Fibroblast of villous mesenchyme (primary cell): ENCODE results near the gene FAF1. TPM values are rescaled to one million over a fixed set of nuclear protein-coding genes. Genes with fewer than 3 reads are reported as not detected.
A peak's percentile ranks its signal among the peaks of the same experiment; 100 is the strongest.

Source experiments
- DNase-seq: peaks from one replicate; pipeline ENCODE4 v3.0.0-alpha.2; 2010; ENCODE audit warnings: low read depth
- H3K4me3 ChIP-seq: 2 replicates; pipeline ENCODE4 v1.5.1; 2011; ENCODE audit warnings: low read depth, mild to moderate bottlenecking, low read length
- CTCF ChIP-seq: IDR thresholded peaks from 2 replicates; pipeline ENCODE4 v1.5.1; 2012; ENCODE audit warnings: low read depth, mild to moderate bottlenecking, low read length; ENCODE audit not compliant: insufficient read depth
- total RNA-seq: library from RNA; depleted of rRNA; stranded (reverse); fragments of >200 nt; gene quantifications from 2 replicates; pipeline ENCODE4 v1.2.3, GENCODE V29; 2012

FAF1 gene
- total RNA-seq, 1 donor, result 55.7 TPM

- DNase-seq, result no peak
- no peak overlapping the region for H3K4me3 ChIP-seq
- no peak for TF ChIP-seq CTCF
Observed at GRCh38 chr1:50462964-50463363, 497.1 kb downstream of the FAF1 start.

GRCh38 chr1:50458507-50458906 is 501.6 kb downstream of the FAF1 start:
- H3K4me3 ChIP-seq, result no peak overlapping the region
- no peak for TF ChIP-seq CTCF
- DNase-seq, result peak; percentile 14

- H3K4me3 ChIP-seq, result no peak overlapping the region
- TF ChIP-seq CTCF, result no peak
- no peak for DNase-seq
Observed at GRCh38 chr1:50454911-50455310, 505.2 kb downstream of the FAF1 start.

- TF ChIP-seq CTCF, result no peak
- no peak for DNase-seq
- H3K4me3 ChIP-seq, result no peak overlapping the region
Observed at GRCh38 chr1:50453266-50453665, 506.8 kb downstream of the FAF1 start.

GRCh38 chr1:50452700-50453099 is 507.4 kb downstream of the FAF1 start:
- DNase-seq, result no peak
- H3K4me3 ChIP-seq, result no peak overlapping the region
- TF ChIP-seq CTCF, result no peak

- DNase-seq, result no peak
- H3K4me3 ChIP-seq, result no peak overlapping the region
- TF ChIP-seq CTCF, result no peak
Observed at GRCh38 chr1:50450861-50451653, 509.0 kb downstream of the FAF1 start.

GRCh38 chr1:50447961-50448360 is 512.1 kb downstream of the FAF1 start:
- no peak for TF ChIP-seq CTCF
- H3K4me3 ChIP-seq, result no peak overlapping the region
- no peak for DNase-seq
